Osteoblast (primary cell): ENCODE results near the gene CXXC5. TPM values are rescaled to one million over a fixed set of nuclear protein-coding genes. Genes with fewer than 3 reads are reported as not detected.
"Not testable (repeated sequence)": the region's sequence is repeated elsewhere in the genome, so short reads cannot be mapped to it uniquely, and the experiment has no call there.

Experiments
- DNase-seq: peaks from one replicate; pipeline ENCODE4 v3.0.0; 2011; ENCODE audit warnings: low spot score, mixed read lengths; ENCODE audit not compliant: insufficient read length; ENCODE audit errors: missing footprints
- H2AFZ ChIP-seq: 2 replicates; pipeline ENCODE4 v1.6.0; 2011; ENCODE audit warnings: mild to moderate bottlenecking, low read length
- H3K27ac ChIP-seq: 2 replicates; pipeline ENCODE4 v1.5.1; 2011; ENCODE audit warnings: mild to moderate bottlenecking, low read depth, low read length, moderate library complexity
- H3K27me3 ChIP-seq: 2 replicates; pipeline ENCODE4 v1.6.0; 2012; ENCODE audit warnings: mild to moderate bottlenecking, control low read depth, inconsistent platforms, low read length, moderate library complexity; ENCODE audit not compliant: insufficient read depth
- H3K36me3 ChIP-seq: 2 replicates; pipeline ENCODE4 v1.5.1; 2011; ENCODE audit warnings: mild to moderate bottlenecking, low read length, control low read depth, moderate library complexity; ENCODE audit not compliant: insufficient read depth
- H3K4me1 ChIP-seq: 2 replicates; pipeline ENCODE4 v1.5.1; 2011; ENCODE audit warnings: mild to moderate bottlenecking, low read length, control low read depth, moderate library complexity; ENCODE audit not compliant: insufficient read depth
- H3K4me2 ChIP-seq: 2 replicates; pipeline ENCODE4 v1.6.0; 2011; ENCODE audit warnings: mild to moderate bottlenecking, low read length; ENCODE audit not compliant: insufficient read depth
- H3K4me3 ChIP-seq: fragments of 200-600 bp; sonication (generic); 3 replicates; pipeline ENCODE4 v1.5.1; 2012; ENCODE audit warnings: mild to moderate bottlenecking, low read length, inconsistent platforms; ENCODE audit not compliant: insufficient read depth
- H3K79me2 ChIP-seq: 2 replicates; pipeline ENCODE4 v1.6.0; 2012; ENCODE audit warnings: mild to moderate bottlenecking, low read length, control low read depth, inconsistent platforms; ENCODE audit not compliant: insufficient read depth
- H3K9me3 ChIP-seq: 2 replicates; pipeline ENCODE4 v1.5.1; 2011; ENCODE audit warnings: low read depth, low read length, control low read depth
- H4K20me1 ChIP-seq: 2 replicates; pipeline ENCODE4 v1.6.0; 2012; ENCODE audit warnings: mild to moderate bottlenecking, low read length, control low read depth; ENCODE audit not compliant: insufficient read depth
- CTCF ChIP-seq: IDR thresholded peaks from 2 replicates; pipeline ENCODE4 v1.5.1; 2011; ENCODE audit warnings: mild to moderate bottlenecking, low read depth, low read length, moderate library complexity; ENCODE audit errors: extremely low read depth
- total RNA-seq: library from RNA; depleted of rRNA; stranded (reverse); fragments of >200 nt; gene quantifications from 2 replicates; pipeline ENCODE4 v1.2.3, GENCODE V29; 2012

CXXC5 gene
- total RNA-seq, 1 donor = 186 TPM

- Histone ChIP-seq H4K20me1 (peaks cover 6% of the 10 kb centered on the region), H3K9me3 (no peaks in the 10 kb centered on the region), H3K4me3 (no peak overlapping the region), H3K79me2 (peaks cover 69% of the 10 kb centered on the region), H3K27me3 (no peaks in the 10 kb centered on the region), H2AFZ (no peak overlapping the region), H3K4me2 (no peak overlapping the region), H3K27ac (no peak overlapping the region), H3K36me3 (peaks cover 49% of the 10 kb centered on the region), H3K4me1 (no peaks in the 10 kb centered on the region)
- no peak for DNase-seq
- TF ChIP-seq CTCF = no peak
Measured at GRCh38 chr5:139605887-139606286, 42.3 kb upstream of the CXXC5 start.

- Histone ChIP-seq H2AFZ (no peak overlapping the region), H4K20me1 (peaks cover 4% of the 10 kb centered on the region), H3K9me3 (no peaks in the 10 kb centered on the region), H3K79me2 (peaks cover 54% of the 10 kb centered on the region), H3K36me3 (peaks cover 28% of the 10 kb centered on the region), H3K4me1 (no peaks in the 10 kb centered on the region), H3K4me2 (no peak overlapping the region), H3K4me3 (no peak overlapping the region), H3K27ac (peak overlapping the region; percentile 15), H3K27me3 (no peaks in the 10 kb centered on the region)
- no peak for TF ChIP-seq CTCF
- DNase-seq = no peak
Measured at GRCh38 chr5:139611703-139612584, 36.2 kb upstream of the CXXC5 start.

- H3K36me3 ChIP-seq = peaks cover 40% of the 10 kb centered on the region
Measured at GRCh38 chr5:139619861-139620260, 28.3 kb upstream of the CXXC5 start.

DNA sequence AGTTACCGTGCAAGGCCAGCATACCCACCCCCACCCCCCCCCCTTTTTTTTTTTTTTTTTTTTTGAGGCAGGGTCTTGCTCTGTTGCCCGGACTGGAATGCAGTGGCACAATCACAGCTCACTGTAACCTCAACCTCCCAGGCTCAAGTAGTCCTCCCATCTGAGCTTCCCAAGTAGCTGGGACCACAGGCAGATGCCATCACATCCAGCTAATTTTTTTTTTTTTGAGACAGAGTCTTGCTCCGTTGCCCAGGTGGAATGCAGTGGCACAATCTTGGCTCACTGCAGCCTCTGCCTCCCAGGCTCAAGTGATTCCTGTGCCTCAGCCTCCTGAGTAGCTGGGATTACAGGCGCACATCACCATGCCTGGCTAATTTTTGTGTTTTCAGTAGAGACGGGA lies 22.8 kb upstream of the CXXC5 start:
- H3K4me2 ChIP-seq, H2AFZ ChIP-seq, H3K9me3 ChIP-seq, H3K27ac ChIP-seq, DNase-seq, H4K20me1 ChIP-seq, H3K79me2 ChIP-seq, H3K4me1 ChIP-seq, H3K27me3 ChIP-seq, H3K4me3 ChIP-seq: not testable (repeated sequence)
- H3K36me3 ChIP-seq = peaks cover 67% of the 10 kb centered on the region

More at GRCh38 chr5:139619861-139620260, 28.3 kb upstream of the CXXC5 start:
- no peak for DNase-seq
- Histone ChIP-seq H3K9me3 (no peaks in the 10 kb centered on the region), H3K4me3 (no peak overlapping the region), H3K79me2 (peaks cover 8% of the 10 kb centered on the region), H3K4me1 (no peaks in the 10 kb centered on the region), H2AFZ (no peak overlapping the region), H3K4me2 (no peak overlapping the region), H3K27ac (no peak overlapping the region), H3K27me3 (no peaks in the 10 kb centered on the region), H4K20me1 (no peaks in the 10 kb centered on the region)
- no peak for TF ChIP-seq CTCF
